Pancreas (tissue), 10 donors: ENCODE data around the gene FUT6. TPM values are rescaled to one million over a fixed set of nuclear protein-coding genes. Genes with fewer than 3 reads are reported as not detected.

ENCODE experiments used
- ATAC-seq, 4 donors: fragments of 200-7000 bp; cut with Tn5 transposase; one replicate each; pipeline versions ENCODE4 v1.8.0 to v1.9.1; 2020; ENCODE audit warnings: mild to moderate bottlenecking in 4 of 4, moderate library complexity in 4 of 4
- DNase-seq, 6 donors: peaks; one replicate each; pipeline ENCODE4 v3.0.0-alpha.2; 2020
- FAIRE-seq: peaks from 2 replicates; lab custom pipeline; 2012; peaks lifted over from hg19 to GRCh38; lab: Jason Lieb, UNC
- H3K27ac ChIP-seq, 4 donors: fragments of 200-600 bp; sonication (generic); 1 replicate in 3 of 4; 2 replicates in 1 of 4; pipeline versions ENCODE4 v1.5.0 to v1.8.0; 2020
- H3K27me3 ChIP-seq, 4 donors: fragments of 200-600 bp; one replicate each; pipeline ENCODE4 v1.8.0; 2021
- H3K36me3 ChIP-seq, 3 donors: fragments of 200-600 bp; sonication (generic) in 1 of 3; one replicate each; pipeline versions ENCODE4 v1.5.0 to v1.8.0; 2020 to 2021
- H3K4me1 ChIP-seq, 3 donors: fragments of 200-600 bp; one replicate each; pipeline ENCODE4 v1.8.0; 2021
- H3K4me3 ChIP-seq, 4 donors: fragments of 200-600 bp; sonication (generic) in 2 of 4; one replicate each; pipeline versions ENCODE4 v1.5.0 to v1.8.0; 2020 to 2021
- H3K9me3 ChIP-seq, 4 donors: fragments of 200-600 bp; one replicate each; pipeline ENCODE4 v1.8.0; 2021
- CTCF ChIP-seq, 4 donors: fragments of 200-600 bp; sonication (generic) in 3 of 4; IDR thresholded peaks; one replicate each; pipeline versions ENCODE4 v1.5.0 to v1.8.0; 2021; ENCODE audit warnings: antibody characterized with exemption in 4 of 4
- WGBS, 2 donors: extraction: QIAGEN DNeasy Blood & Tissue Kit; methylation state at CpG; one replicate each; pipeline ENCODE4 v1.1.7; 2013; 5-methylcytosine and 5-hydroxymethylcytosine counted together
- intact Hi-C, 3 donors: fragments of 100-400 bp; cut with DNase I; formaldehyde crosslinking; loops; one replicate each; pipeline versions ENCODE4 v1.11.1 to v1.14.2; 2022
- polyA plus RNA-seq, 2 donors: library from polyadenylated mRNA; stranded (reverse); fragments of 200-250 nt; gene quantifications; one replicate each; pipeline ENCODE4 v1.2.3, GENCODE V29; 2013
- total RNA-seq, 6 donors: library from RNA; stranded (reverse); fragmentation: NEBNext Ultra II Directional in 4 of 6; extraction: Animal tissue kit (Norgen Biotek cat#: 25700) in 4 of 6; gene quantifications; one replicate each; pipeline versions ENCODE4 v1.2.1 to v1.2.4, GENCODE V29; 2021 to 2023
- donor health status: healthy with polysubstance abuse.
- donor health status: DM: no; HTN: no; CAD: no; lungs with moderate emphysema.
- donor health status: DM: no; HTN: no; CAD: no.
- donor health status: control.
- donor health status: control.
- donor health status: Bipolar disorder and iron deficiency.
- donor health status: DM: yes; HTN: yes; CAD: no.
- donor health status: DM: no; HTN: no; CAD: no.
- donor health status: DM: no; HTN: no; CAD: no.
- donor health status: DM: yes; HTN: yes; CAD: no.

FUT6 gene
- total and polyA plus RNA-seq, 8 donors, result 1.9 to 8.7 (median 3.0) TPM

DNA sequence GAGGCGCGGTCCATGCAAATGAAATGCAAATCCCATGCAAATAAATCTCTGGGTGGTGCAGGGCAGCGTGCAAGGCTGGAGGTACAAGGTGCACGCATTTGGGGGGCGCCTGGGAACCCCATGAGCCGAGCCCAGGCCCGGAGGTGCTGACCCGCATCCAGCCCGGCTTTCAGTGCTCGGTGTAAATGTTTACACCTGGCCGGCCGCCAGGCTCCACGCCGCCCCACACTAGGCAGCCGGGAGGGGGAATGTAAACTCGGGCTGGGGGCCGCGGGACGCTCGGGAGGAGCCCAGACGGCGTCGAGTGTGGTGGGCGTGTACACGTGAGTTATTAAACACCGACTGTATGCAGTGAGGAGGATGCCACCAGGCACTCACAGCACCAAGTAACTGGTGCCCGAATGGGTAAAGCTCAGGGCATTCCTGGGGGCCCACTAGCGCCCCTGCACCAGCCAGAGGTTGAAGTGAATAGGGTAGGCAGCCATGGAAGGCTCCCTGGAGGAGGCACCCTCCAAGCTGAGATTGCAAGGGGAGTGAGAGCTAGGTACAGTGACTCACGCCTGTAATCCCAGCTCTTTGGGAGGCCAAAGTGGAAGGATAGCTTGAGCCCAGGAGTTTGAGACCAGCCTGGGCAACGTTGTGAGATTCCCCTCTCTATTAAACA is 17.2 kb downstream of the FUT6 start:
- no peak for FAIRE-seq
- Histone ChIP-seq H3K27ac (no peak overlapping the region), H3K27me3 (no peaks in the 10 kb centered on the region), H3K36me3 (no peaks in the 10 kb centered on the region), H3K4me1 (peaks cover 6 to 12% (median 6%) of the 10 kb centered on the region in 3 donors), H3K9me3 (no peaks in the 10 kb centered on the region), H3K4me3 (no peak overlapping the region)
- WGBS, 2 donors, result 12 to 17% methylated on average over 30 of the region's 30 CpGs
- no peak for TF ChIP-seq CTCF (IDR thresholded peaks at IDR 0.05)
- DNase-seq, result peak in 3 of 6 donors; percentile 65 to 84 (median 77)
- intact Hi-C loops, result no loop called here
- ATAC-seq, result peak; percentile 9 to 28 (median 20)

DNA sequence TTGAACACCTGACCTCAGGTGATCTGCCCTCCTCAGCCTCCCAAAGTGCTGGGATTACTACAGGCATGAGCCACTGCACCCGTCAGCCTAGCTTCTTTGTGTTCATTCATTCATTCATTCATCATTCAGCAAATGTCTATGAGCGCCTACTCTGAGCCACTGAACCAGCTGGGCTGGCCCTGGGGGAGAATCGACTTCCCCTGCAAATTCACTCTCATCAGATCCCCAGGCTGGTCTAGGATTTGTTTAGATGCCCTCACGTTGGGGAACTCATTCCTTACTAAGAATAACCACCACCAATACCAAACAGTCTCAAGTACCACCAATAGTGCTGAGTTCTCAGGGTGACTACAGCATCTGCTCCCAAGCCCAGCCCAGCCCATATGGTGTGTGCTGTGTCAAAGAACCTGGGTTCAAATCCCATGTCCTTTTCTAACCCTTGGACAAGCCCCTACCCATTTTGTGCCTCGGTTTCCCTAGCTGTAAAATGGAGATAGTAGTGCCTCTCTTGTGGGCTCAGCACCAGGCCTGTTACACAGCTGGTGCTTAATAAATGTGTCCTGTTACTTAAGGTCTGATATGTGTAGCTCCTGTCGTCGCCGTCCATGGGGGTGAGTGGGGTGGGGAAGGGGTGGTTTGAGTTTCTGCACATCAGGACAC is 17.9 kb downstream of the FUT6 start:
- Histone ChIP-seq H3K4me1 (peaks cover 6% of the 10 kb centered on the region in 3 donors), H3K9me3 (no peaks in the 10 kb centered on the region), H3K27me3 (no peaks in the 10 kb centered on the region), H3K36me3 (no peaks in the 10 kb centered on the region), H3K27ac (no peak overlapping the region), H3K4me3 (no peak overlapping the region)
- no peak for FAIRE-seq
- intact Hi-C loops, result no loop called here
- no peak for DNase-seq
- 42 to 46% methylated on average over 8 of the region's 8 CpGs for WGBS, 2 donors
- no peak for ATAC-seq
- no peak for TF ChIP-seq CTCF (IDR thresholded peaks at IDR 0.05)

DNA sequence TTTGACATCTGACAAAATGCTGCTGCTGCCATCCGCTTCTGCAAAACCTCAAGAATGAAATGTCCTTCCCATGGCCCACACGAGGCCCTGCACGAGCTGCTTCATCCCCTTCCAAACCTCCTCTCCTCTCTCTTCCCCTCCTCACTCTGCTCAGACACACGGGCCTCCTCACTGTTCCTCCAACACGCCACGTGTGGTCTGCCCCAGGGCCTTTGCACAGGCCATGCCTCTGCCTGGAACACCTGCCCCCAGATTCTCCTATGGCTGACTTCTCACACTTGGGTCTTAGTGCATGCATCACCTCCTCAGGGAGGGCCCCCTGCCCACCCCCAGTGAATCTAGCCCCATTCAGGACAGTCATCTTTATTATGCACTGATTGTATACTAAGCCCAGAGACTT is 18.7 kb downstream of the FUT6 start:
- WGBS, 2 donors, result 83 to 84% methylated on average over 6 of the region's 6 CpGs
- FAIRE-seq, result no peak
- H3K4me3 ChIP-seq, result no peak overlapping the region
- H3K9me3 ChIP-seq, result no peaks in the 10 kb centered on the region
- no peaks in the 10 kb centered on the region for H3K27me3 ChIP-seq
- no peak for TF ChIP-seq CTCF (IDR thresholded peaks at IDR 0.05)
- H3K4me1 ChIP-seq, result peaks cover 6% of the 10 kb centered on the region in 3 donors
- no peaks in the 10 kb centered on the region for H3K36me3 ChIP-seq
- no peak for DNase-seq
- no peak for ATAC-seq
- intact Hi-C loops, result no loop called here
- no peak overlapping the region for H3K27ac ChIP-seq

DNA sequence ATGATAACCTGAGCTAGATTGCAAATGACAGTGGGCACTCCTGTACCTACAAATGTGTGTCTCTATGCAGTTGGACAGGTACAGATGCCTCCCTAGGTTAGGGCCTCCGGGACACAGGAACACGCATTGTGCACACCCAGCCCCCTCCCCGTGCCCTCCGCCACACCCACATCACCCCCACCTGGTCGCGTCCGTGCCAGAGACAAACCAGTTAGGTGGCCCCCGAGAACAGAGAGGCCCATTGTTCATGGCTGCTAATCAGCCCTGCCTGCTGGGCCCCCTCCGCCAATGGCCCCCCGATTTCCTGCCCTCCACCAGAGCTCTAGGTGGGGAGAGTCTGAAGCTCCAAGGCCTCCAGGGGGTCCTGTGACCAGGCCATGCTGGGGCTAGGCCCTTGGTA is 20.9 kb downstream of the FUT6 start:
- H3K36me3 ChIP-seq, result no peaks in the 10 kb centered on the region
- TF ChIP-seq CTCF (IDR thresholded peaks at IDR 0.05), result no peak
- DNase-seq (peak in 2 of 6 donors; percentile 50 to 67), ATAC-seq (peak in 3 of 4 donors; percentile 26 to 61 (median 60)), FAIRE-seq (no peak)
- no peak overlapping the region for H3K27ac ChIP-seq
- intact Hi-C loops, result no loop called here
- no peaks in the 10 kb centered on the region for H3K9me3 ChIP-seq
- 69 to 70% methylated on average over 10 of the region's 10 CpGs for WGBS, 2 donors
- H3K4me3 ChIP-seq, result no peak overlapping the region
- H3K27me3 ChIP-seq, result no peaks in the 10 kb centered on the region
- peaks cover 6% of the 10 kb centered on the region in 3 donors for H3K4me1 ChIP-seq

- H3K4me1 ChIP-seq, result peaks cover 1 to 3% (median 2%) of the 10 kb centered on the region in 3 donors
- DNase-seq (no peak), ATAC-seq (no peak), FAIRE-seq (no peak)
- no peaks in the 10 kb centered on the region for H3K9me3 ChIP-seq
- WGBS, 2 donors, result 91 to 98% methylated on average over 2 of the region's 2 CpGs
- H3K27me3 ChIP-seq, result no peaks in the 10 kb centered on the region
- H3K4me3 ChIP-seq, result no peak overlapping the region
- H3K36me3 ChIP-seq, result no peaks in the 10 kb centered on the region
- intact Hi-C loops, result no loop called here
- H3K27ac ChIP-seq, result no peak overlapping the region
- no peak for TF ChIP-seq CTCF (IDR thresholded peaks at IDR 0.05)
These were observed 22.3 kb downstream of the FUT6 start for GRCh38 chr19:5817218-5817617.
